Right lung (tissue), 10 donors: ENCODE measurements around the gene ANXA6. TPM values are rescaled to one million over a fixed set of nuclear protein-coding genes. Genes with fewer than 3 reads are reported as not detected.
"Not testable (repeated sequence)": the region's sequence is repeated elsewhere in the genome, so short reads cannot be mapped to it uniquely, and the experiment has no call there.

Experiments used
- DNase-seq, 2 donors: peaks; one replicate each; pipeline ENCODE4 v3.0.0-alpha.2; 2013
- long read RNA-seq, 8 donors: transcript quantifications; one replicate each; lab custom pipeline, GENCODE V29; 2026
- polyA plus RNA-seq, 5 donors: library from polyadenylated mRNA; unstranded; fragments of 120-200 nt; gene quantifications; one replicate each; pipeline versions ENCODE4 v1.2.1 to v1.2.3, GENCODE V29; 2013; ENCODE audit warnings: inconsistent platforms in 1 of 5, low replicate concordance in 1 of 5; ENCODE audit not compliant: insufficient read length in 5 of 5, insufficient read depth in 1 of 5

Gene ANXA6
- 100 to 1,000 TPM; 258 to 308 (median 290) TPM for polyA plus RNA-seq
- long read RNA-seq, donor 1, transcript ANXA6-201 (26 exons, 2,593 nt) = major isoform, 37 of 132 reads
- long read RNA-seq, donor 1, partial matches to known transcripts = 77 of 132 reads
- long read RNA-seq, donor 1, other reads (novel, unspliced or antisense) = 16 of 132 reads
- long read RNA-seq, donor 2, transcript ANXA6-201 (26 exons, 2,593 nt) = major isoform, 25 of 59 reads
- long read RNA-seq, donor 2, partial matches to known transcripts = 21 of 59 reads
- long read RNA-seq, donor 2, other reads (novel, unspliced or antisense) = 13 of 59 reads
- long read RNA-seq, donor 3, transcript ANXA6-201 (26 exons, 2,593 nt) = major isoform, 26 of 103 reads
- long read RNA-seq, donor 3, partial matches to known transcripts = 61 of 103 reads
- long read RNA-seq, donor 3, other reads (novel, unspliced or antisense) = 16 of 103 reads
- long read RNA-seq, donor 4, transcript ANXA6-201 (26 exons, 2,593 nt) = major isoform, 14 of 60 reads
- long read RNA-seq, donor 4, partial matches to known transcripts = 37 of 60 reads
- long read RNA-seq, donor 4, other reads (novel, unspliced or antisense) = 9 of 60 reads
- long read RNA-seq, donor 5, transcript ANXA6-201 (26 exons, 2,593 nt) = major isoform, 26 of 140 reads
- long read RNA-seq, donor 5, partial matches to known transcripts = 101 of 140 reads
- long read RNA-seq, donor 5, other reads (novel, unspliced or antisense) = 13 of 140 reads
- long read RNA-seq, donor 6, transcript ANXA6-201 (26 exons, 2,593 nt) = major isoform, 27 of 131 reads
- long read RNA-seq, donor 6, partial matches to known transcripts = 81 of 131 reads
- long read RNA-seq, donor 6, other reads (novel, unspliced or antisense) = 23 of 131 reads
- long read RNA-seq, donor 7, transcript ANXA6-201 (26 exons, 2,593 nt) = major isoform, 28 of 105 reads
- long read RNA-seq, donor 7, partial matches to known transcripts = 63 of 105 reads
- long read RNA-seq, donor 7, other reads (novel, unspliced or antisense) = 14 of 105 reads
- long read RNA-seq, donor 8, transcript ANXA6-201 (26 exons, 2,593 nt) = major isoform, 10 of 24 reads
- long read RNA-seq, donor 8, partial matches to known transcripts = 14 of 24 reads
- long read RNA-seq, donor 8, other reads (novel, unspliced or antisense) = 0 of 24 reads

- peak; percentile 83 to 85 for DNase-seq
These were observed at the start of gene ANXA6 for GRCh38 chr5:151157426-151158286. TSS of gene ANXA6 (minus strand) at chr5:151157779. CDS start at chr5:151147901, 9,878 bp downstream.

DNA sequence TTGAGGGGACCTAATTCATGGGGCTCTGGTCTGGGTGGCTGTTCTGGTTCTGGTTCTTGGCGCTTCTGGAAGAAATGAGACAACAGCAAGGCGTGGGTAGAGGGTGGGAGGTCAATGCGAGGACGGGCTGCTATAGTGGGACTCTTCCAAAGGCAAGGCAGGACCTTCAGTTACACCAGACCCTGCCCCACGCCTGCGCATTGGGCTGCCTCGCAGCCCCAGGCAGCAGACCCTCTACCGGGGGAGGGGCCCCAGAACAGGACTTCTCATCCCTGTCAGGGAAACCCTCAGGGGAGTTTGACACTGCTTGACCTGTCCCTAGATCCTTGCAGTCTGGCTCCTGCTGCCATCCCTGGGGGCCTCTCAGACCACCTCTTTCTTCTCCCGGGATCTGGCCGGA, 47.8 kb upstream of the ANXA6 start:
- DNase-seq = no peak

DNA sequence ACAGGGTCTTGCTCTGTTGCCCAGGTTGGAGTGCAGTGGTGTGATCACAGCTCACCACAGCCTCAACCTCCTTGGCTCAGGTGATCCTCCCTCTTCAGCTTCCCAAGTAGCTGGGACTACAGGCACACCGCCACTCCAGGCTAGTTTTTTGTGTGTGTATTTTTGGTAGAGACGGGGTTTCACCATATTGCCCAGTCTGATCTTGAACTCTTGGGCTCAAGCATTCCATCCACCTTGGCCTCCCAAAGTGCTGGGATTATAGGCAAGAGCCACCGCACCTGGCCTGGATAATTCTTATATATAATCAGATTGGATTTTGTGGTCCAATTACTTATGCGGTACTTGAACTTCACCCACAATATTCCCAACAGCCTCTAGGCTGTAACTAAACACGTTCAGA, 46.5 kb upstream of the ANXA6 start:
- no peak for DNase-seq

GRCh38 chr5:151202381-151203139, 45.0 kb upstream of the ANXA6 start:
- no peak for DNase-seq

- no peak for DNase-seq
These were observed 43.5 kb upstream of the ANXA6 start for GRCh38 chr5:151200913-151201595.

- no peak for DNase-seq
These were observed 42.1 kb upstream of the ANXA6 start for GRCh38 chr5:151199581-151200185.

- DNase-seq = no peak
These were observed 41.3 kb upstream of the ANXA6 start for GRCh38 chr5:151198861-151199260.

DNA sequence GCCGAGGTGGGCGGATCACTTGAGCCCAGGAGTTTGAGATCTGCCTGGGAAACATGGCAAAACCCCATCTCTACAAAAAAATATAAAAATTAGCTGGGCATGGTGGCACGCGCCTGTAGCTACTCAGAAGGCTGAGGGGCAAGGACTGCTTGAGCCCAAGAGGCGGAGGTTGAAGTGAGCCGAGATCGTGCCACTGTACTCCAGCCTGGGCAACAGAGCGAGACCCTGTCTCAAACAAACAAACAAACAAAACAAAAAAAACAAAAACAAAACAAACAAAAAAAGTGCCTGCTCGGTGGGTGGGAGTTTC, 39.7 kb upstream of the ANXA6 start:
- not testable (repeated sequence) for DNase-seq

DNA sequence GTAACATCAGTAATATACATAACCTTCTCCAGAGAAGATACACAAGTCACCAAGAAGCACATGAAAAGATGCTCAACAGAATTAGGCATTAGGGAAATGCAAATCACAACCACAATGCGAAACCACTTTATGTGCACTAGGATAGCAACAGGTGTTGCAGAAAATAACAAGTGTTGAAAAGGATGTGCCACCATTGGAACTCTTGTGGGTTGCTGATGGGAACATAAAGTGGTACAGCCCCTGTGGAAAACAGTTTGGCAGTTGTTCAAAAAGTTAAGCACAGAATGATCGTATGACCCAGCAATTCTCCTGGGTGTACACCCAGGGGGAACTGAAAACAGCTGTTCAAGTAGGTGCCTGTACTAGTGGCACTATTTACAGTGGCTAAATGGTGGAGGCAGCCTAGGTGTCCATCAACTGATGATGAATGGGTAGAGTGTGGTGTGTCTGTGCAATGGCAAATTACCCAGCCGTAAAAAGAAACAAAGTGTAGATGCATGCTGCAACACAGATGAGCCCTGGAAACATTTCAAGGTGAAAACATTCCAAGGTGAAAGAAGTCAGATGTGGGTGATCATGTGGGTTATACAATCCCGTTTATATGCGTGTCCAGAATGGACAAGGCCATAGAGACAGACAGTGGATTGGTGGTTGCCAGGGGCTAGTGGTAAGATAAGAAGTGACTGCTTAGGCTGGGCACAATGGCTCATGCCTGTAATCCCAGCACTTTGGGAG, 39.1 kb upstream of the ANXA6 start:
- DNase-seq = no peak

DNA sequence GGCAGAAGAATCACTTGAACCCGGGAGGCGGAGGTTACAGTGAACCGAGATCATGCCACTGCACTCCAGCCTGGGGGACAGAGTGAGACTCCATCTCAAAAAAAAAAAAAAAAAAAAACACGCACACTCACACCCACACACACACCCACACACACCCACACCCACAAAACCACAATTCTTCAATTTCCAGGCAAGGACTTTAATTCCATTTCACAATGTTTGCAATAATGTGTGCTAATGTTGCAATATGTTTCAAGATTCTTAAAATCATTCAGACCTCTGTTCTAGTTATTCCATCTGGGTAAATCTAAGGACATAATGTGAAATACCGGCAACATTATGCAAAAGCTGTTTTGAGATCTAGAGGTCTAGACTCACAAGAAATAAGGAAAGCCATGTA, 38.0 kb upstream of the ANXA6 start:
- DNase-seq = no peak

GRCh38 chr5:151192626-151193025, 35.0 kb upstream of the ANXA6 start:
- no peak for DNase-seq

DNA sequence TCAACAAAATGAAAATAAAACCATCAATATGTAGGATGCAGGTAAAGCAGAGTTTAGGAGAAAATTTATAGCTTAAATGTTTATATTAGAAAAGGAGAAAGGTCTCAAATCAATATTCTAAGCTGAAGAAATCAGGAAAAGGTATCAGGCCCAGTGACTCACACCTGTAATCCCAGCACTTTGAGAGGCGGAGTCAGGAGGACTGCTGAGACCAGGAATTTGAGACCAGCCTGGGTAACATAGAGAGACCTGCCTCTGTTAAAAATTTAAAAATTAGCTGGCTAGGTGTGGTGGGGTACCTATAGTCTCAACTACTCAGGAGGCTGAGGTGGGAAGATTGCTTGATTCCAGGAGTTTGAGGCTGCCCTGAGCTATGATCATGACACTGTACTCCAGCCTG, 34.1 kb upstream of the ANXA6 start:
- DNase-seq = no peak

DNA sequence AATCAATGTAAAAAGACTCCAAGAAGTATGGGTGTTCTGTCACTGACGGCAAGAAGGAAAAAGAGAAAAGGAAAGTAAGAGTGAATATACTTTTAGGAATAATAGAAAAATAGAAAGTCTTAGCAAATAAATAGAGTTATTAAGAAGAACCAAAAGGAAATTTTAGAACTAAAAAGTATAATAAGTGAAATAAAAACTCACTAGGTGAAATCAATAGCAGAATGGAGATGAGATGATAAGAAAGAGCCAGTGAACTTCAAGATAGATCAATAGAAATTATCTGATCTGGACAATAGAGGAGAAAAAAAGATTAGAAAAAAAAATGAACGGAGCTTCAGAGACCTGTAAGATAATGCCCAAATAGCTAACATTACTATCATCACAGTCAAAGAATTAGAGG, 31.6 kb upstream of the ANXA6 start:
- DNase-seq = no peak

DNA sequence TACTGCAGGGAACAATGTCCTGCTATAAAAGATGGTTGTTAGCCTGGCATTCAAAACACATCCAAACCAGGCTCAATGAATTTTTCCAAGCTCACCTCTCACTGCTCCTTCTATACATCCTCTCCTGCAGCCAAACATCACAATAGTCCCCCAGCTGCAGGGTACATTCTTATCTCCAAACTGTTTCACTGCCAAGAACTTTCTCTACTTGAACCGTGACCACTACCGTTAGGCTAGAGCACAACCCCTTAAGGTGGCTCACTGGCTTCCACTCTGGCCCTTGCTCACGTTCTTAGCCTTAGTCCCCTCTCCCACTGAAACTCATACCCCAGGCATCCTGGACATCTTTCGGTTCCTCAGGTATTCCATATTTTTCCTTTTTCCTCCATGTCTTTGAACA, 29.0 kb upstream of the ANXA6 start:
- DNase-seq = no peak

DNA sequence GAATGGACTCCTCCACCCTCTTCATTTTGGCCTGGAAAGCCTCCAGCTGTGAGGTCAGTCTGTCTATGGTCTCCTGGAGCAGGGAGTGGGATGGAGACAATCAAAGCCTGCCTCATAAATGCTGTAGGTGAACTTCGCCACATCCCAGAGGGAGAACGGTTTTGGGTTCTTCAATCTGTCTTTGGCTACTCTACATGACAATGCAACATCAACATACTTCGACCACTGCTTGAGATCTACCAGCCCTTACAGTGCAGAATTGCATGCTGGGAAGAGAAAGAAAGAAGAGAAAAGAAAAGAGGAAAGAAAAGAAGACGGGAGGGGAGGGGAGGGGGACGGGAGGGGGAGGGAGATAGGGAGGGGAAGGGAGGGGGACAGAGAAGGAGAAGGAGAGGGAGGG, 28.5 kb upstream of the ANXA6 start:
- no peak for DNase-seq

- DNase-seq = no peak
These were observed 26.9 kb upstream of the ANXA6 start for GRCh38 chr5:151184316-151185042.

DNA sequence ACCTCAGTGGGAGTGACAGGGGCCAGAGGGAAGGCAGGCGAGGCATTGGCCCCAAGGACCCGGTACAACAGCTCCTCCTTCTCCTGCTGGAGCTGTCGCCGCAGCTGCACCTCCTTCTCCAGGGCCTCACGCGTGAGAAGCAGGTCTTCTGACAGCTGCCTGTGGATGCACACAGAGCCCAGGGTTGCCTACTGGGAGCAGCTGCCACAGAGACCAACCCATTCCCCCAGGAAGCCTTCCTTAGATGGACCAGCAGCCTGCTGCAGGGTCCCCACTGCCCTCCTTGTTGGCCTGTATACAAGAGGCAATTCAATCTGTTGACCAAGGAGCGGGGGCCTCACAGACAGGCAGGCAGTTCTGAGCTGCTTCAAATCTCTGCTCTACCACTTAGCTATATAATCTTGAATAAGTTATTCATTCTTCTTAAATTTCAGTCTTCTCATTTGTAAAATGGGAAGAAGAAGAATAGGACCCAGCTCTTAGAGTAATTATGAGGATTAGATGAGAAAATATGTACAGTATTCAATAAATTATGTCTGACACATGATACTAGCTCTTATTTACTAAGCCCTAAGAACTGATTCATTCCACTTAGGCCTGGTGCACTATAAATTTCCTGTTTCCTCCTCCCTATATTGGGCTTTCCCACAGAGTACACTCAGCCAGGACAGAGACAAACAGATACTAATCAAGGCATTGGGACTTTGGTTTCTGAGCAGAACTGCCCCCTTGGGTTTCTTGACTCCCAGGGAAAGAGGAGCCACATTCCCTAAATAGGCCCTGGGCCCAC, 26.1 kb upstream of the ANXA6 start:
- no peak for DNase-seq
